ENCODE data around the gene CAPN5. TPM values are rescaled to one million over a fixed set of nuclear protein-coding genes. Genes with fewer than 3 reads are reported as not detected.
A peak's percentile ranks its signal among the peaks of the same experiment; 100 is the strongest.

CAPN5 gene
- total and polyA plus RNA-seq, 2 of the 13 experiments (the other 11 are each of a cell fraction or from before 2014, with no cell fraction given): 0.27 to 1.2 TPM

GRCh38 chr11:77127920-77128691 is 61.3 kb downstream of the CAPN5 start, which contains the start of gene MYO7A (continued):
- no peak for TF ChIP-seq TRAFD1 (CRISPR knock-in tag; IDR thresholded peaks at IDR 0.05; ENCODE audit: borderline replicate concordance)

- POLR2A ChIA-PET: interaction anchor here (2.9 to 3.5 kb wide), 2 partner anchors 12 to 16 kb away, joined by 9 to 18 read pairs; no protein-coding TSS in a partner anchor
These were observed 62.5 kb downstream of the CAPN5 start for GRCh38 chr11:77129069-77129841.

More at GRCh38 chr11:77129069-77129841, 62.5 kb downstream of the CAPN5 start:
- Histone ChIP-seq H3K27me3 (ENCODE audit: control insufficient read depth in 1 of 2, insufficient read depth in 2 of 2, low read length in 2 of 2) (peaks cover 0 to 13% of the 10 kb centered on the region in 2 experiments; a peak in 1 of 5 replicates), H3K9me3 (ENCODE audit: low read length) (no peaks in the 10 kb centered on the region), H3K9ac (ENCODE audit: insufficient read depth, low read depth, low read length) (peak overlapping the region; percentile 66; the same call in 1 of the 2 replicates), H3K36me3 (replicated peaks in 1 of 2; ENCODE audit: control insufficient read depth in 1 of 2, insufficient read depth in 2 of 2, low read length in 2 of 2) (no peaks in the 10 kb centered on the region), H3K27ac (ENCODE audit: extremely low read length, insufficient read depth, low read length) (no peak overlapping the region), H3K4me3 (replicated peaks in 1 of 3; ENCODE audit: insufficient read depth in 1 of 3, low read depth in 2 of 3, low read length in 3 of 3) (peak overlapping the region; percentile 1 to 80 (median 54); a peak in 5 of 6 replicates), H3K4me2 (ENCODE audit: low read depth, low read length) (peak overlapping the region; percentile 100), H3K4me1 (ENCODE audit: insufficient read depth, low read length) (peaks cover 57% of the 10 kb centered on the region), H2AFZ (ENCODE audit: low read length) (no peak overlapping the region), H3K79me2 (ENCODE audit: insufficient read depth, low read length) (no peaks in the 10 kb centered on the region), H4K20me1 (ENCODE audit: insufficient read depth, low read length) (no peaks in the 10 kb centered on the region)
- BruUV-seq (replicated peaks): no TSS peak
- CTCF ChIA-PET (ENCODE audit: low intra/inter-chr PET ratio, low total read pairs): interaction anchor here (5.0 kb wide), 1 partner anchor 58 kb away, joined by 150 read pairs; no protein-coding TSS in a partner anchor
- no peak for ATAC-seq
- intact Hi-C loops (cut with micrococcal nuclease; ENCODE audit: unreplicated experiment) (loop anchor here (2.0 kb wide), 1 partner anchor 16 kb away; no protein-coding TSS in a partner anchor), in situ Hi-C loops (cut with HindIII; ENCODE audit: extremely low pct_ligation_motif_present, low pct_unique_long_range_greater_than_20kb) (loop anchor here (5.0 kb wide), 1 partner anchor 58 kb away; no protein-coding TSS in a partner anchor)
- no peak for FAIRE-seq
- no peak for TF ChIP-seq ZNF563 (CRISPR knock-in tag; IDR thresholded peaks at IDR 0.05)
- 0 out of 2 replicates have a peak, but pooled peaks have one; percentile 30 for TF ChIP-seq THAP7 (CRISPR knock-in tag; IDR thresholded peaks at IDR 0.05)
- TF ChIP-seq HIC2 (CRISPR knock-in tag; IDR thresholded peaks at IDR 0.05; ENCODE audit: low read depth): peak; percentile 20; the same call in 1 of the 2 replicates
- TF ChIP-seq RFX5 (IDR thresholded peaks at IDR 0.05; ENCODE audit: low read depth, low read length): no peak
- no peak for TF ChIP-seq EHMT2 (IDR thresholded peaks at IDR 0.05; ENCODE audit: borderline replicate concordance, low read depth, low read length)
- peak; percentile 92 for TF ChIP-seq ZFP36 (IDR thresholded peaks at IDR 0.05; ENCODE audit: borderline replicate concordance, low read depth, low read length, partially characterized antibody)
- peak; percentile 89 for TF ChIP-seq HNRNPL (IDR thresholded peaks at IDR 0.05; ENCODE audit: low read depth, low read length)
- WGBS (ENCODE audit: low lambda C conversion rate): 22% methylated on average over 10 of the region's 11 CpGs
- DNase-seq (ENCODE audit: low spot score): no peak

Measured in HepG2 (cell line).